Immature natural killer cell (primary cell): ENCODE data around the gene OTOGL. TPM values are rescaled to one million over a fixed set of nuclear protein-coding genes. Genes with fewer than 3 reads are reported as not detected.

Source experiments
- DNase-seq, 3 donors: peaks; one replicate each; pipeline ENCODE4 v3.0.0; 2022; ENCODE audit warnings: mixed read lengths in 1 of 3
- H3K27ac Mint-ChIP-seq, 6 donors: one replicate each; pipeline ENCODE4 v1.8.0; 2020; ENCODE audit warnings: mixed read lengths in 6 of 6, mild to moderate bottlenecking in 5 of 6, inconsistent platforms in 4 of 6, moderate library complexity in 3 of 6
- H3K27me3 Mint-ChIP-seq, 3 donors: one replicate each; pipeline ENCODE4 v1.8.0; 2020 to 2021; ENCODE audit warnings: low read depth in 3 of 3, mild to moderate bottlenecking in 3 of 3, mixed read lengths in 3 of 3, moderate library complexity in 3 of 3, inconsistent platforms in 1 of 3
- H3K36me3 Mint-ChIP-seq, 3 donors: one replicate each; pipeline ENCODE4 v1.8.0; 2020; ENCODE audit warnings: mixed read lengths in 3 of 3, inconsistent platforms in 2 of 3, mild to moderate bottlenecking in 2 of 3
- H3K4me1 Mint-ChIP-seq, 2 donors: one replicate each; pipeline ENCODE4 v1.8.0; 2020; ENCODE audit warnings: inconsistent platforms in 2 of 2, mild to moderate bottlenecking in 2 of 2, mixed read lengths in 2 of 2, moderate library complexity in 1 of 2
- H3K4me3 Mint-ChIP-seq, 5 donors: one replicate each; pipeline ENCODE4 v1.8.0; 2020; ENCODE audit warnings: mild to moderate bottlenecking in 5 of 5, mixed read lengths in 5 of 5, inconsistent platforms in 3 of 5, moderate library complexity in 3 of 5
- H3K9me3 Mint-ChIP-seq, 6 donors: one replicate each; pipeline ENCODE4 v1.8.0; 2020; ENCODE audit warnings: mild to moderate bottlenecking in 6 of 6, mixed read lengths in 6 of 6, inconsistent platforms in 4 of 6, moderate library complexity in 3 of 6
- polyA plus RNA-seq, 3 donors: library from polyadenylated mRNA; unstranded; fragments of 300-500 nt; fragmentation: Illumina TruSeq; gene quantifications; one replicate each; pipeline ENCODE4 v1.2.3, GENCODE V29; 2021

Gene OTOGL
- polyA plus RNA-seq, 3 donors from 2014 or later: not detected

GRCh38 chr12:80264386-80264785, 165.0 kb downstream of the OTOGL start:
- no peak for DNase-seq
- Mint-ChIP-seq H3K27ac (no peak overlapping the region), H3K4me3 (no peak overlapping the region), H3K36me3 (no peaks in the 10 kb centered on the region), H3K9me3 (peaks cover 0 to 2% (median 0%) of the 10 kb centered on the region in 6 donors), H3K27me3 (peaks cover 3 to 8% (median 7%) of the 10 kb centered on the region in 3 donors), H3K4me1 (peaks cover 25 to 33% of the 10 kb centered on the region in 2 donors)

- H3K36me3 Mint-ChIP-seq: no peaks in the 10 kb centered on the region
- DNase-seq: no peak
- no peak overlapping the region for H3K27ac Mint-ChIP-seq
- no peak overlapping the region for H3K4me3 Mint-ChIP-seq
- no peaks in the 10 kb centered on the region for H3K9me3 Mint-ChIP-seq
- peaks cover 3 to 8% (median 7%) of the 10 kb centered on the region in 3 donors for H3K27me3 Mint-ChIP-seq
- peaks cover 30 to 35% of the 10 kb centered on the region in 2 donors for H3K4me1 Mint-ChIP-seq
Observed at GRCh38 chr12:80264891-80265290, 165.6 kb downstream of the OTOGL start.

- peak in 1 of 3 donors; percentile 10 for DNase-seq
- Mint-ChIP-seq H3K36me3 (no peaks in the 10 kb centered on the region), H3K4me3 (peak overlapping the region in 1 of 5 donors; percentile 41), H3K27me3 (peaks cover 0 to 3% (median 2%) of the 10 kb centered on the region in 3 donors), H3K27ac (peak overlapping the region in 2 of 6 donors; percentile 3 to 14), H3K4me1 (peaks cover 15 to 17% of the 10 kb centered on the region in 2 donors), H3K9me3 (no peaks in the 10 kb centered on the region)
Observed at GRCh38 chr12:80268924-80269749, 169.8 kb downstream of the OTOGL start.

DNA sequence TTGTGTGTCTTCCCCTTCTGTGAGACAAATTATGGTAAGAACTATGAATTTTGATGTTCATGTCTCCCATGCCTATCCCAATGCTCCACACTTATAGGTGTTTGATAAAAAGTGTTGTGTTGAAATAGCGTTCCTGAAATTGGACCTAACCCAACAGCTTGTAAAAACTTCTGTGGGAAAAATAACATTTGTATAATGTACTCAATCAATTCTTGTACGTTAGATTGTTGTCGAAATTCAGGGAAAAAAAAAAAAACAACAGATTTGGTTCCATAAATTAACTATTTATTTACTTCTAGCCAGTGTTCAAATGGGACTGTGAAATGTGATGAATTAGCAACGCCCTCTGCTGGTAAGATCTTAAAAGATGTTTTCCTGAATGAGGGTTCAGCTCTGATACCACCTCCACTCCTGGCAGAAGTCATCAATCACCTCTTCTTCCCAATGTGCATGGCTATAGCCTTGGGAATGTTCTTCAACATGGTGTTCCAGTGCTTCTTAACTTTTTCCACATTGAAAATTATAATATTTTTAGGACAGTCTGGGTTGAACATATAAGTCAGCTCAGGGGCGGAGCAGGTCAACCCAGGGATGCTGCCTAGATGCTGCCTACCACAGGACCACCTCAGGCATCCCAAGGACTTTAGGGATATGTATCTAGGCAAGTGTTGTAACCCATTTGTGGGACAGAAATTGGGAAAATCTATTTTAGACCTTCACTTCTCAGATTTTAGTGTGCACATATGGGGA, 170.6 kb downstream of the OTOGL start:
- H3K9me3 Mint-ChIP-seq: no peaks in the 10 kb centered on the region

GRCh38 chr12:80271780-80272179, 172.4 kb downstream of the OTOGL start:
- H3K4me1 Mint-ChIP-seq: peaks cover 15 to 17% of the 10 kb centered on the region in 2 donors
- DNase-seq: no peak
- H3K9me3 Mint-ChIP-seq: no peaks in the 10 kb centered on the region
- H3K36me3 Mint-ChIP-seq: no peaks in the 10 kb centered on the region
- no peak overlapping the region for H3K4me3 Mint-ChIP-seq
- H3K27ac Mint-ChIP-seq: no peak overlapping the region
- H3K27me3 Mint-ChIP-seq: peaks cover 0 to 3% (median 2%) of the 10 kb centered on the region in 3 donors

More for the DNA sequence above, 170.6 kb downstream of the OTOGL start:
- Mint-ChIP-seq H3K36me3 (no peaks in the 10 kb centered on the region), H3K27ac (no peak overlapping the region), H3K4me1 (peaks cover 15 to 17% of the 10 kb centered on the region in 2 donors), H3K27me3 (peaks cover 0 to 3% (median 2%) of the 10 kb centered on the region in 3 donors), H3K4me3 (no peak overlapping the region)
- peak; percentile 10 to 32 (median 31) for DNase-seq

- Mint-ChIP-seq H3K9me3 (no peaks in the 10 kb centered on the region), H3K4me1 (peaks cover 15 to 17% of the 10 kb centered on the region in 2 donors), H3K36me3 (no peaks in the 10 kb centered on the region), H3K27me3 (peaks cover 0 to 3% (median 0%) of the 10 kb centered on the region in 3 donors), H3K27ac (no peak overlapping the region), H3K4me3 (no peak overlapping the region)
- no peak for DNase-seq
Observed at GRCh38 chr12:80272387-80272915, 173.1 kb downstream of the OTOGL start.

DNA sequence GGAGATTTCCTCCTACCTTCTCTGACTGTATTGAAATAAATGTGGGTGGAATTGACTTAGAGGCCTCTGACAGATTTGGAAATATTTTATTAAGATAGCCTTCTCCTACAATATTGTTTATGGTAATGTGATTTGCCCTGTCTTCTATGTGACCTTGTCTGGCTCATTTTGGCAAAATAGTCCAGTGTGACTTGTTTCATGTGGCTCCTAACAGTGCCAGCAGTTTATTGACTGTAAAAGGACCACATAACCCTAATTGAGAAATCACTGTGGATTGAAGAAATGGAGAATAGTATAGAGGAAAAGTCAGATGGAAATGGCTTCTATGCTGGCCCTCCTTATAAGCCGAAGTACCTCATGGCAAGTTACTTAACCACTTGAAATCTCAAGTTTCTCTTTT, 173.8 kb downstream of the OTOGL start:
- Mint-ChIP-seq H3K27me3 (peaks cover 0 to 3% (median 0%) of the 10 kb centered on the region in 3 donors), H3K4me1 (peaks cover 15 to 17% of the 10 kb centered on the region in 2 donors), H3K9me3 (no peaks in the 10 kb centered on the region), H3K4me3 (no peak overlapping the region), H3K27ac (no peak overlapping the region), H3K36me3 (no peaks in the 10 kb centered on the region)
- DNase-seq: no peak

- no peak overlapping the region for H3K27ac Mint-ChIP-seq
- DNase-seq: no peak
- H3K27me3 Mint-ChIP-seq: peaks cover 0 to 2% (median 0%) of the 10 kb centered on the region in 3 donors
- peaks cover 0 to 3% (median 0%) of the 10 kb centered on the region in 6 donors for H3K9me3 Mint-ChIP-seq
- H3K4me3 Mint-ChIP-seq: no peak overlapping the region
- no peaks in the 10 kb centered on the region for H3K4me1 Mint-ChIP-seq
- H3K36me3 Mint-ChIP-seq: no peaks in the 10 kb centered on the region
Observed at GRCh38 chr12:80277732-80278131, 178.4 kb downstream of the OTOGL start.

DNA sequence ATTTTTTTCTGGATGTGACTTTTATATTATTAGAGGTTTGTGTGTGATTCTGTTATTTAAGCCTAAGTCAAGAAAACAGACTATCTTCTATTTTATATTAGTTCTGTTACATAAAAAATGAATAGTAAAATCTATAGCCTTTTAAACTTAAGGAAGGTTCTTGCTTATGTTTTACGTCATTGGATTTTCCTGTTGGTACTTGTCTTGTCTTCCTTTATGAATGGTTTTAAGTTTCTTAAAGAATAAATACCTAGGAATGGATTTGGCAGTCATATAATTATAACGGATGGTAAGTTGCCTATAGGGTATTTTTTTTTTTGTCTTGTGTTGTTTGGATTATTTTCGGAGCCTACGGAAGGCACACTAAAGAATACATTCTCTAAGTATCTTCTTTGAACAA, 182.9 kb downstream of the OTOGL start:
- H3K27me3 Mint-ChIP-seq: peaks cover 2 to 7% (median 3%) of the 10 kb centered on the region in 3 donors
- no peaks in the 10 kb centered on the region for H3K4me1 Mint-ChIP-seq
- no peak overlapping the region for H3K4me3 Mint-ChIP-seq
- peaks cover 0 to 3% (median 0%) of the 10 kb centered on the region in 6 donors for H3K9me3 Mint-ChIP-seq
- DNase-seq: no peak
- no peak overlapping the region for H3K27ac Mint-ChIP-seq
- H3K36me3 Mint-ChIP-seq: no peaks in the 10 kb centered on the region

DNA sequence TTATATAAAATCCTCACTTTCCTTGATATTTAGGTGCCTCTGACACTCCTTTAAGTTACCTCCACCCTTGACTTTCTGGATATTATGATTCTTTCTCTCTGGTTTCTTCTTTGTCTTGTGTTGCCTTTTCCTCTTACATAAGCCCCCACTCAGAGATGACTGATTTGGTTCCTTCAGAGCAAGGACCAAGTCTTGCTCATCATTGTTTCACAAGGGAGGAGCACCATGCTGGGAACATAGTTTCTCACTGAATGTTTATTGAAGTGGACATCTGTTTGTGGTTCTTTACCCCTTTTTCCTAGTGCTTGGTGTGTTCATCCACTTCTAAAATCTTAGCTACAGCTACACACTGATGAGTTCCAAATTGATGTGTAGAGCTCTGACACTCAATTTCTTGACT, 183.4 kb downstream of the OTOGL start:
- Mint-ChIP-seq H3K36me3 (no peaks in the 10 kb centered on the region), H3K9me3 (peaks cover 0 to 3% (median 0%) of the 10 kb centered on the region in 6 donors), H3K4me1 (no peaks in the 10 kb centered on the region), H3K4me3 (no peak overlapping the region), H3K27ac (no peak overlapping the region), H3K27me3 (peaks cover 3 to 7% (median 4%) of the 10 kb centered on the region in 3 donors)
- no peak for DNase-seq

- H3K36me3 Mint-ChIP-seq: no peaks in the 10 kb centered on the region
- no peaks in the 10 kb centered on the region for H3K9me3 Mint-ChIP-seq
- no peak overlapping the region for H3K4me3 Mint-ChIP-seq
- no peak for DNase-seq
- no peak overlapping the region for H3K27ac Mint-ChIP-seq
- H3K27me3 Mint-ChIP-seq: peaks cover 0 to 6% (median 5%) of the 10 kb centered on the region in 3 donors
- no peaks in the 10 kb centered on the region for H3K4me1 Mint-ChIP-seq
Observed at GRCh38 chr12:80291108-80291754, 191.9 kb downstream of the OTOGL start.

GRCh38 chr12:80293347-80293746, 194.0 kb downstream of the OTOGL start:
- peaks cover 2 to 3% (median 2%) of the 10 kb centered on the region in 3 donors for H3K27me3 Mint-ChIP-seq
- no peak overlapping the region for H3K27ac Mint-ChIP-seq
- H3K4me1 Mint-ChIP-seq: no peaks in the 10 kb centered on the region
- no peak overlapping the region for H3K4me3 Mint-ChIP-seq
- no peaks in the 10 kb centered on the region for H3K9me3 Mint-ChIP-seq
- DNase-seq: no peak
- no peaks in the 10 kb centered on the region for H3K36me3 Mint-ChIP-seq

DNA sequence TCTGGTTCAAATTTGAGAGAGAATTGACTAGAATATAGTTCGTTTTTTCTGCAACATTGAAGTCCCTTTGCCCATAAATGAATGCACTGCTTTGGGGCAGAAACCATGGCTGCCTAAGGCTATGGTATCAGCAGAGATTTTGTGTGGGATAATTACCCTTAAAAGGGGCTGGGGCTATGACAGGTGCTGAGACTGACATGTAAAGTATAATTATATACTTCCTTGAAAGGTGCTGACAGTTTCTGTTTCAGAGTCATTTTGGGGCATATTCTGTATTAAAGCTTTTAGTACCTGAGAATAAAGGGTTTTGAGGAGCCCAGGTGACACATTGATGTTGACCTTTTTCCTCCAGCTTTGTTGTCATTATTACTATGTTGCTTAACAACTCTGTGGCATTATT, 194.4 kb downstream of the OTOGL start:
- DNase-seq: no peak
- peaks cover 2 to 3% (median 2%) of the 10 kb centered on the region in 3 donors for H3K27me3 Mint-ChIP-seq
- H3K36me3 Mint-ChIP-seq: no peaks in the 10 kb centered on the region
- no peak overlapping the region for H3K4me3 Mint-ChIP-seq
- no peaks in the 10 kb centered on the region for H3K4me1 Mint-ChIP-seq
- H3K27ac Mint-ChIP-seq: no peak overlapping the region
- no peaks in the 10 kb centered on the region for H3K9me3 Mint-ChIP-seq
